HG02763 (cell line): ENCODE results near the gene OIP5.
A peak's percentile ranks its signal among the peaks of the same experiment; 100 is the strongest.
"Not testable (repeated sequence)": the region's sequence is repeated elsewhere in the genome, so short reads cannot be mapped to it uniquely, and the experiment has no call there.

ENCODE experiments used
- ATAC-seq: cut with Tn5 transposase; IDR thresholded peaks from one replicate; pipeline ENCODE4 v1.9.1; 2021; ENCODE audit warnings: mild to moderate bottlenecking, moderate library complexity; ENCODE audit not compliant: unreplicated experiment

OIP5 gene

GRCh38 chr15:41304149-41304770 is 28.1 kb downstream of the OIP5 start:
- no peak for ATAC-seq

GRCh38 chr15:41301587-41301986 is 30.8 kb downstream of the OIP5 start:
- no peak for ATAC-seq

GRCh38 chr15:41301139-41301538 is 31.3 kb downstream of the OIP5 start:
- not testable (repeated sequence) for ATAC-seq

- no peak for ATAC-seq
These were observed 39.9 kb downstream of the OIP5 start for GRCh38 chr15:41292521-41292920.

GRCh38 chr15:41291065-41291631 is 41.2 kb downstream of the OIP5 start:
- ATAC-seq, result peak; percentile 76

GRCh38 chr15:41289953-41290352 is 42.4 kb downstream of the OIP5 start:
- ATAC-seq, result no peak

GRCh38 chr15:41288464-41288863 is 43.9 kb downstream of the OIP5 start:
- no peak for ATAC-seq

GRCh38 chr15:41286665-41287333 is 45.6 kb downstream of the OIP5 start:
- no peak for ATAC-seq

- ATAC-seq, result no peak
These were observed 47.1 kb downstream of the OIP5 start for GRCh38 chr15:41285285-41285684.

- no peak for ATAC-seq
These were observed 47.8 kb downstream of the OIP5 start for GRCh38 chr15:41284427-41285177.

GRCh38 chr15:41283653-41284426 is 48.6 kb downstream of the OIP5 start:
- peak; percentile 95 for ATAC-seq

- not testable (repeated sequence) for ATAC-seq
These were observed 49.3 kb downstream of the OIP5 start for GRCh38 chr15:41282980-41283652.

GRCh38 chr15:41282436-41282835 is 50.0 kb downstream of the OIP5 start:
- not testable (repeated sequence) for ATAC-seq

- no peak for ATAC-seq
These were observed 51.2 kb downstream of the OIP5 start for GRCh38 chr15:41281236-41281635.

GRCh38 chr15:41279535-41280283 is 52.7 kb downstream of the OIP5 start:
- ATAC-seq, result no peak

GRCh38 chr15:41278319-41278718 is 54.1 kb downstream of the OIP5 start:
- ATAC-seq, result no peak

GRCh38 chr15:41276831-41277230 is 55.6 kb downstream of the OIP5 start:
- no peak for ATAC-seq

- ATAC-seq, result no peak
These were observed 62.5 kb downstream of the OIP5 start for GRCh38 chr15:41269887-41270286.

- no peak for ATAC-seq
These were observed 68.5 kb downstream of the OIP5 start for GRCh38 chr15:41263891-41264351.
